Neural progenitor cell (in vitro differentiated cells): ENCODE data around the gene LYRM1. TPM values are rescaled to one million over a fixed set of nuclear protein-coding genes. Genes with fewer than 3 reads are reported as not detected.
"Not testable (repeated sequence)": the region's sequence is repeated elsewhere in the genome, so short reads cannot be mapped to it uniquely, and the experiment has no call there.

ENCODE experiments used
- DNase-seq: peaks from one replicate; pipeline ENCODE4 v3.0.0-alpha.2; 2016; ENCODE audit warnings: low spot score
- H2AFZ ChIP-seq: fragments of 200-600 bp; sonication (generic); replicated peaks from 2 replicates; pipeline ENCODE4 v1.6.1; 2016; ENCODE audit warnings: antibody characterized with exemption
- H3F3A ChIP-seq: fragments of 200-600 bp; sonication (generic); 2 replicates; pipeline ENCODE4 v1.6.1; 2016; ENCODE audit warnings: antibody characterized with exemption, low read depth
- H3K27ac ChIP-seq: fragments of 200-600 bp; sonication (generic); 2 replicates; pipeline ENCODE4 v1.5.1; 2016; ENCODE audit warnings: mild to moderate bottlenecking
- H3K27me3 ChIP-seq: fragments of 200-600 bp; sonication (generic); 2 replicates; pipeline ENCODE4 v1.6.1; 2016; ENCODE audit warnings: mild to moderate bottlenecking, moderate library complexity
- H3K36me3 ChIP-seq: fragments of 200-600 bp; sonication (generic); 2 replicates; pipeline ENCODE4 v1.5.1; 2016
- H3K4me1 ChIP-seq: fragments of 200-600 bp; sonication (generic); 2 replicates; pipeline ENCODE4 v1.6.1; 2016; ENCODE audit warnings: mixed run types
- H3K4me2 ChIP-seq: fragments of 200-600 bp; sonication (generic); 2 replicates; pipeline ENCODE4 v1.6.1; 2016
- H3K4me3 ChIP-seq: fragments of 200-600 bp; sonication (generic); 2 replicates; pipeline ENCODE4 v1.5.1; 2016
- H3K79me2 ChIP-seq: fragments of 200-600 bp; sonication (generic); 2 replicates; pipeline ENCODE4 v1.6.1; 2016; ENCODE audit warnings: low read depth
- H3K9ac ChIP-seq: fragments of 200-600 bp; sonication (generic); 2 replicates; pipeline ENCODE4 v1.6.1; 2016
- H3K9me3 ChIP-seq: fragments of 200-600 bp; sonication (generic); 2 replicates; pipeline ENCODE4 v1.5.1; 2016; ENCODE audit warnings: low read depth
- H4K20me1 ChIP-seq: fragments of 200-600 bp; sonication (generic); 2 replicates; pipeline ENCODE4 v1.6.1; 2016; ENCODE audit warnings: low read depth
- H3K27ac Mint-ChIP-seq: 3 replicates; pipeline ENCODE4 v1.8.0; 2021; ENCODE audit warnings: mixed read lengths
- H3K27me3 Mint-ChIP-seq: 2 replicates; pipeline ENCODE4 v1.8.0; 2022; ENCODE audit warnings: low read depth, mild to moderate bottlenecking, inconsistent platforms, moderate library complexity, mixed read lengths; ENCODE audit not compliant: insufficient read depth
- H3K36me3 Mint-ChIP-seq: 3 replicates; pipeline ENCODE4 v1.8.0; 2021; ENCODE audit warnings: mixed read lengths
- H3K4me1 Mint-ChIP-seq: 3 replicates; pipeline ENCODE4 v1.8.0; 2021; ENCODE audit warnings: mixed read lengths
- H3K4me3 Mint-ChIP-seq: 3 replicates; pipeline ENCODE4 v1.8.0; 2021; ENCODE audit warnings: mild to moderate bottlenecking, moderate library complexity, mixed read lengths
- H3K9me3 Mint-ChIP-seq: 3 replicates; pipeline ENCODE4 v1.8.0; 2020; ENCODE audit warnings: mixed read lengths
- EZH2 ChIP-seq: fragments of 200-600 bp; sonication (generic); IDR thresholded peaks from 2 replicates; pipeline ENCODE4 v1.6.1; 2017; ENCODE audit warnings: antibody characterized with exemption, mild to moderate bottlenecking, moderate library complexity
- EZH2phosphoT487 ChIP-seq: fragments of 200-600 bp; sonication (generic); IDR thresholded peaks from 2 replicates; pipeline ENCODE4 v1.6.1; 2017; ENCODE audit warnings: antibody characterized with exemption
- total RNA-seq: library from RNA; depleted of rRNA; stranded (reverse); fragments of >200 nt; gene quantifications from 2 replicates; pipeline ENCODE4 v1.2.3, GENCODE V29; 2015; ENCODE audit warnings: low replicate concordance
- TF ChIP-seq, protein P1 (sequence below): fragments of 200-600 bp; sonication (generic); IDR thresholded peaks from 2 replicates; pipeline ENCODE4 v1.5.1; 2017; ENCODE audit warnings: antibody characterized with exemption, mild to moderate bottlenecking

The LYRM1 gene
- total RNA-seq, 1 donor from 2014 or later = 61.8 TPM

DNA sequence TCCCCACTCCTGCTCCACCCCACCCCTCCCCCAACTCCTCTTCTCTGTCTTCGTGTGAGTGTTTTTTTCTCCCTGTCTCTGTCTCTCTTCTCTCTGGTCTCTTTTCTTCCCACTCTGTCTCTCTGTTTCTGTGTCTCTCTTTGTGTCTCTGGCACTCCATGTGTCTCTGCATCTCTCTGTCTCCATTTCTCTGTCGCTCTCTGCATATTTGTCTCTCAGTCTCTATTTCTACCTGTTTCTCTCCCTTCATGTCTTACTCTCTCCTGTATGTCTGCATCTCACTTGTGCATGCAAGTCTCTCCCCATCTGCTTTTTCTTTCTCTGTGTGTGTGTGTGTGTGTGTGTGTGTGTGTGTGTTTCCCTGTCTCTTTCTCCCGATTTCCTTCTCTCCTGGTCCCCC lies 68.2 kb downstream of the LYRM1 start:
- H3K4me2 ChIP-seq = no peak overlapping the region
- Mint-ChIP-seq H3K27me3 (peaks cover 5% of the 10 kb centered on the region), H3K9me3 (peaks cover 6% of the 10 kb centered on the region), H3K36me3 (no peaks in the 10 kb centered on the region), H3K4me1 (peaks cover 20% of the 10 kb centered on the region), H3K4me3 (no peak overlapping the region), H3K27ac (no peak overlapping the region)
- no peak for DNase-seq
- no peaks in the 10 kb centered on the region for H3K9me3 ChIP-seq
- H2AFZ ChIP-seq = no peak overlapping the region
- no peak overlapping the region for H3K27ac ChIP-seq
- no peaks in the 10 kb centered on the region for H3K27me3 ChIP-seq
- TF ChIP-seq EZH2phosphoT487 (no peak), EZH2 (no peak)
- TF ChIP-seq, protein P1, sequence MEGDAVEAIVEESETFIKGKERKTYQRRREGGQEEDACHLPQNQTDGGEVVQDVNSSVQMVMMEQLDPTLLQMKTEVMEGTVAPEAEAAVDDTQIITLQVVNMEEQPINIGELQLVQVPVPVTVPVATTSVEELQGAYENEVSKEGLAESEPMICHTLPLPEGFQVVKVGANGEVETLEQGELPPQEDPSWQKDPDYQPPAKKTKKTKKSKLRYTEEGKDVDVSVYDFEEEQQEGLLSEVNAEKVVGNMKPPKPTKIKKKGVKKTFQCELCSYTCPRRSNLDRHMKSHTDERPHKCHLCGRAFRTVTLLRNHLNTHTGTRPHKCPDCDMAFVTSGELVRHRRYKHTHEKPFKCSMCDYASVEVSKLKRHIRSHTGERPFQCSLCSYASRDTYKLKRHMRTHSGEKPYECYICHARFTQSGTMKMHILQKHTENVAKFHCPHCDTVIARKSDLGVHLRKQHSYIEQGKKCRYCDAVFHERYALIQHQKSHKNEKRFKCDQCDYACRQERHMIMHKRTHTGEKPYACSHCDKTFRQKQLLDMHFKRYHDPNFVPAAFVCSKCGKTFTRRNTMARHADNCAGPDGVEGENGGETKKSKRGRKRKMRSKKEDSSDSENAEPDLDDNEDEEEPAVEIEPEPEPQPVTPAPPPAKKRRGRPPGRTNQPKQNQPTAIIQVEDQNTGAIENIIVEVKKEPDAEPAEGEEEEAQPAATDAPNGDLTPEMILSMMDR = no peak
- H3K36me3 ChIP-seq = no peaks in the 10 kb centered on the region
- no peaks in the 10 kb centered on the region for H3K79me2 ChIP-seq
- peaks cover 9% of the 10 kb centered on the region for H3F3A ChIP-seq
- no peaks in the 10 kb centered on the region for H4K20me1 ChIP-seq
- H3K9ac ChIP-seq = no peak overlapping the region
- H3K4me1 ChIP-seq = peaks cover 10% of the 10 kb centered on the region
- no peak overlapping the region for H3K4me3 ChIP-seq

DNA sequence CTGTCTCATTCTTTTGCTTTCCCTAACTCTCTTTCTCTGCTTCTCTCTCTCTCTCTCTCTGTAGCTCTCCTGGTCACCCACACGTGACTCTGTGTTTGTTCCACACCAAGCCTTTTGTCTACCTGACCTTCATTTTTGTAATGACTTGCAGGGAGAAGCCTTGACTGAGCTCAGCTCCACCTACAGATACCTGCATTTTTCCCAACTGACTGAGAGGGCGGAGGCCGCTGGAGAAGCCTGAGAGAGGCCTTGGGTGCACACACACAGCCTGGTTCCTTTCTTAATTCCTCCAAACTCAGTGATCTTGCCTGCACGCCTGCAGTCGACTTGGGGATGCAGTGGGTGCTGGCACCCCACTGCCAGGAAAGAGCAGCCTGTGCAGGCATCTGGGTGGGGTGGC lies 68.8 kb downstream of the LYRM1 start:
- Mint-ChIP-seq H3K9me3 (peaks cover 5% of the 10 kb centered on the region), H3K27me3 (peaks cover 5% of the 10 kb centered on the region), H3K27ac (no peak overlapping the region), H3K36me3 (no peaks in the 10 kb centered on the region), H3K4me1 (peaks cover 20% of the 10 kb centered on the region), H3K4me3 (no peak overlapping the region)
- no peak for DNase-seq
- no peaks in the 10 kb centered on the region for H3K9me3 ChIP-seq
- H3K4me3 ChIP-seq = no peak overlapping the region
- no peak overlapping the region for H3K4me2 ChIP-seq
- no peaks in the 10 kb centered on the region for H3K79me2 ChIP-seq
- no peaks in the 10 kb centered on the region for H3K27me3 ChIP-seq
- H3K4me1 ChIP-seq = peaks cover 10% of the 10 kb centered on the region
- no peaks in the 10 kb centered on the region for H3K36me3 ChIP-seq
- H3K9ac ChIP-seq = no peak overlapping the region
- TF ChIP-seq EZH2phosphoT487 (no peak), EZH2 (no peak)
- TF ChIP-seq, protein P1 = no peak
- peaks cover 9% of the 10 kb centered on the region for H3F3A ChIP-seq
- no peaks in the 10 kb centered on the region for H4K20me1 ChIP-seq
- no peak overlapping the region for H3K27ac ChIP-seq
- no peak overlapping the region for H2AFZ ChIP-seq

DNA sequence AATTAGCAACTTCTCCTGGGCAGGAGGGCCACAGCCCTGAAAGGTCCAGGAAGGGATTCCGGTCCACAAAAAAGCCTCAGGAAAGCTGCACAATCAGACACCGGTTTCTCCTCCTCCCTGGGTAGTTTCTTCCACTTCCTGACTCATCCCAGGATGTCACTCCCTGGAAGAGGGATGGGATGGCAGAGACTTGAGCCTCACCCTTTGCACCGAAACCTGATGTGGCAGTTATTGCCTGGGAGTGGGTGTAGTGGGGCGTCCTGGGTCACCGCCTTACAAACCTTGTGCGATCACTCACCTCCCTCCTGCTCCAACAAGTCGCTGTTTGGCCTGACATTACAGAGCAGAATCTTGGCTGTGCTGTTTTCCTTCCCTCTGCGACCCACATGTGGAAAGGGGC lies 70.8 kb downstream of the LYRM1 start:
- H3K4me3 Mint-ChIP-seq = no peak overlapping the region
- Histone ChIP-seq H3F3A (peaks cover 8% of the 10 kb centered on the region), H2AFZ (no peak overlapping the region), H3K79me2 (no peaks in the 10 kb centered on the region), H3K4me2 (no peak overlapping the region), H3K27ac (no peak overlapping the region), H3K9ac (no peak overlapping the region), H3K4me3 (no peak overlapping the region), H3K36me3 (no peaks in the 10 kb centered on the region), H4K20me1 (no peaks in the 10 kb centered on the region), H3K9me3 (no peaks in the 10 kb centered on the region), H3K27me3 (no peaks in the 10 kb centered on the region), H3K4me1 (peaks cover 9% of the 10 kb centered on the region)
- H3K27me3 Mint-ChIP-seq = peaks cover 5% of the 10 kb centered on the region
- no peaks in the 10 kb centered on the region for H3K9me3 Mint-ChIP-seq
- H3K27ac Mint-ChIP-seq = no peak overlapping the region
- TF ChIP-seq EZH2phosphoT487 = no peak
- TF ChIP-seq EZH2 = no peak
- TF ChIP-seq, protein P1 = no peak
- no peak for DNase-seq
- H3K4me1 Mint-ChIP-seq = peaks cover 18% of the 10 kb centered on the region
- no peaks in the 10 kb centered on the region for H3K36me3 Mint-ChIP-seq

DNA sequence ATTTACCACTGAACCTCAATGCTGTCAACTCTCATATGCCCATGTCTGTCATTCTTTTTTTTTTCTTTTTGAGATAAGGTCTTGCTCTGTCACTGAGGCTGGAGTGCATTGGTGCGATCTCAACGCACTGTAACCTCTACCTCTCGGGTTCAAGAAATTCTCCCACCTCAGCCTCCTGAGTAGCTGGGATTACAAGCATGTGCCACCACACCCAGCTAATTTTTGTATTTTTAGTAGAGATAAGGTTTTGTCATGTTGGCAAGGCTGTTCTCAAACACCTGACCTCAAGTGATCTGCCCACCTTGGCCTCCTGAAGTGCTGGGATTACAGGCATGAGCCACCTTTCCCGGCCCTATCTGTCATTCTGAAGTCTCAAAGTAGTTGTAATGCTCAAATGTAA lies 72.6 kb downstream of the LYRM1 start:
- DNase-seq, H3K79me2 ChIP-seq, H3K27me3 Mint-ChIP-seq, H3F3A ChIP-seq, H3K27ac ChIP-seq, H2AFZ ChIP-seq, H3K4me2 ChIP-seq, H3K9me3 ChIP-seq, H3K36me3 Mint-ChIP-seq, H3K9ac ChIP-seq, H3K4me3 ChIP-seq, H3K4me1 ChIP-seq, H3K36me3 ChIP-seq, H3K27me3 ChIP-seq, H3K9me3 Mint-ChIP-seq, H3K27ac Mint-ChIP-seq, H3K4me3 Mint-ChIP-seq, H3K4me1 Mint-ChIP-seq, H4K20me1 ChIP-seq: not testable (repeated sequence)

Other genes with a start within 250 kb of the LYRM1 start
- gene ACSM1, start 203.1 kb upstream of the LYRM1 start, total RNA-seq = not detected in 2 replicates
- 90.7 and 95.8 TPM in 2 replicates for gene THUMPD1, start 159.0 kb upstream of the LYRM1 start, total RNA-seq
- 2.9 and 3.8 TPM in 2 replicates for gene ACSM3, start 136.8 kb upstream of the LYRM1 start, total RNA-seq
- gene ERI2, start 94.3 kb upstream of the LYRM1 start, total RNA-seq = 46.9 and 56.4 TPM in 2 replicates
- 9.8 and 13.1 TPM in 2 replicates for gene REXO5, start 94.2 kb upstream of the LYRM1 start, total RNA-seq
- gene DCUN1D3, start 413 bp upstream of the LYRM1 start, total RNA-seq = 15.4 and 18.2 TPM in 2 replicates